ENCODE data around the gene FNDC1.

Gene FNDC1

GRCh38 chr6:159134701-159135364 is 34.4 kb upstream of the FNDC1 start:
- Histone ChIP-seq H3K36me3 (ENCODE audit: insufficient read depth) (no peaks in the 10 kb centered on the region), H3K4me1 (ENCODE audit: low read depth, poor library complexity, severe bottlenecking) (no peaks in the 10 kb centered on the region), H3K9ac (no peak overlapping the region), H2AFZ (ENCODE audit: low read depth) (no peak overlapping the region), H3K4me2 (no peak overlapping the region), H3K4me3 (IDR thresholded peaks at IDR 0.05; ENCODE audit: insufficient read depth, low read depth, low read length) (no peak overlapping the region), H4K20me1 (ENCODE audit: insufficient read depth) (no peaks in the 10 kb centered on the region), H3K79me2 (ENCODE audit: insufficient read depth, low read depth) (no peaks in the 10 kb centered on the region), H3K27me3 (ENCODE audit: insufficient read depth, low read depth) (no peaks in the 10 kb centered on the region), H3K27ac (no peak overlapping the region)
- peak; percentile 91 for TF ChIP-seq CTCF (conservative IDR thresholded peaks at IDR 0.05; ENCODE audit: low read depth, low read length)

- no peak overlapping the region for H3K9ac ChIP-seq
- no peaks in the 10 kb centered on the region for H3K36me3 ChIP-seq (ENCODE audit: insufficient read depth)
- H4K20me1 ChIP-seq (ENCODE audit: insufficient read depth): no peaks in the 10 kb centered on the region
- no peak overlapping the region for H3K4me2 ChIP-seq
- H2AFZ ChIP-seq (ENCODE audit: low read depth): no peak overlapping the region
- no peak overlapping the region for H3K27ac ChIP-seq
- H3K4me3 ChIP-seq (IDR thresholded peaks at IDR 0.05; ENCODE audit: insufficient read depth, low read depth, low read length): no peak overlapping the region
- no peaks in the 10 kb centered on the region for H3K4me1 ChIP-seq (ENCODE audit: low read depth, poor library complexity, severe bottlenecking)
- no peaks in the 10 kb centered on the region for H3K27me3 ChIP-seq (ENCODE audit: insufficient read depth, low read depth)
- TF ChIP-seq CTCF (conservative IDR thresholded peaks at IDR 0.05; ENCODE audit: low read depth, low read length): no peak
- H3K79me2 ChIP-seq (ENCODE audit: insufficient read depth, low read depth): no peaks in the 10 kb centered on the region
These were observed 31.5 kb upstream of the FNDC1 start for GRCh38 chr6:159137676-159138075.

GRCh38 chr6:159142531-159142930 is 26.7 kb upstream of the FNDC1 start:
- TF ChIP-seq CTCF (conservative IDR thresholded peaks at IDR 0.05; ENCODE audit: low read depth, low read length): no peak

GRCh38 chr6:159148641-159149040 is 20.6 kb upstream of the FNDC1 start:
- Histone ChIP-seq H3K36me3 (ENCODE audit: insufficient read depth) (no peaks in the 10 kb centered on the region), H3K4me3 (IDR thresholded peaks at IDR 0.05; ENCODE audit: insufficient read depth, low read depth, low read length) (no peak overlapping the region), H4K20me1 (ENCODE audit: insufficient read depth) (no peaks in the 10 kb centered on the region), H3K9ac (no peak overlapping the region), H2AFZ (ENCODE audit: low read depth) (no peak overlapping the region), H3K27me3 (ENCODE audit: insufficient read depth, low read depth) (no peaks in the 10 kb centered on the region), H3K27ac (no peak overlapping the region), H3K4me1 (ENCODE audit: low read depth, poor library complexity, severe bottlenecking) (no peaks in the 10 kb centered on the region), H3K4me2 (no peak overlapping the region), H3K79me2 (ENCODE audit: insufficient read depth, low read depth) (no peaks in the 10 kb centered on the region)
- no peak for TF ChIP-seq CTCF (conservative IDR thresholded peaks at IDR 0.05; ENCODE audit: low read depth, low read length)

More at GRCh38 chr6:159142531-159142930, 26.7 kb upstream of the FNDC1 start:
- Histone ChIP-seq H3K27me3 (ENCODE audit: insufficient read depth, low read depth) (no peaks in the 10 kb centered on the region), H3K4me3 (IDR thresholded peaks at IDR 0.05; ENCODE audit: insufficient read depth, low read depth, low read length) (no peak overlapping the region), H2AFZ (ENCODE audit: low read depth) (no peak overlapping the region), H3K27ac (no peak overlapping the region), H3K9ac (no peak overlapping the region), H3K79me2 (ENCODE audit: insufficient read depth, low read depth) (no peaks in the 10 kb centered on the region), H3K4me1 (ENCODE audit: low read depth, poor library complexity, severe bottlenecking) (no peaks in the 10 kb centered on the region), H3K36me3 (ENCODE audit: insufficient read depth) (no peaks in the 10 kb centered on the region), H4K20me1 (ENCODE audit: insufficient read depth) (no peaks in the 10 kb centered on the region), H3K4me2 (no peak overlapping the region)

All from KMS-11 (cell line).